Thyroid gland (tissue), 4 donors: ENCODE measurements around the gene FXYD5.

Source experiments
- POLR2A ChIP-seq, 2 donors: fragments of 450-650 bp; IDR thresholded peaks; one replicate each; pipeline ENCODE4 v1.6.1; 2017; ENCODE audit warnings: antibody characterized with exemption in 2 of 2, mild to moderate bottlenecking in 2 of 2, moderate library complexity in 1 of 2
- TF ChIP-seq, protein P1 (sequence below), 6 experiments: fragments of 200-600 bp in 3 of 6; fragments of 450-650 bp in 3 of 6; sonication (generic) in 3 of 6; IDR thresholded peaks; one replicate each; pipeline ENCODE4 v1.5.1; 2016 to 2019; ENCODE audit warnings: antibody characterized with exemption in 6 of 6, mild to moderate bottlenecking in 2 of 6, inconsistent platforms in 1 of 6, moderate library complexity in 1 of 6

- TF ChIP-seq, protein P1, sequence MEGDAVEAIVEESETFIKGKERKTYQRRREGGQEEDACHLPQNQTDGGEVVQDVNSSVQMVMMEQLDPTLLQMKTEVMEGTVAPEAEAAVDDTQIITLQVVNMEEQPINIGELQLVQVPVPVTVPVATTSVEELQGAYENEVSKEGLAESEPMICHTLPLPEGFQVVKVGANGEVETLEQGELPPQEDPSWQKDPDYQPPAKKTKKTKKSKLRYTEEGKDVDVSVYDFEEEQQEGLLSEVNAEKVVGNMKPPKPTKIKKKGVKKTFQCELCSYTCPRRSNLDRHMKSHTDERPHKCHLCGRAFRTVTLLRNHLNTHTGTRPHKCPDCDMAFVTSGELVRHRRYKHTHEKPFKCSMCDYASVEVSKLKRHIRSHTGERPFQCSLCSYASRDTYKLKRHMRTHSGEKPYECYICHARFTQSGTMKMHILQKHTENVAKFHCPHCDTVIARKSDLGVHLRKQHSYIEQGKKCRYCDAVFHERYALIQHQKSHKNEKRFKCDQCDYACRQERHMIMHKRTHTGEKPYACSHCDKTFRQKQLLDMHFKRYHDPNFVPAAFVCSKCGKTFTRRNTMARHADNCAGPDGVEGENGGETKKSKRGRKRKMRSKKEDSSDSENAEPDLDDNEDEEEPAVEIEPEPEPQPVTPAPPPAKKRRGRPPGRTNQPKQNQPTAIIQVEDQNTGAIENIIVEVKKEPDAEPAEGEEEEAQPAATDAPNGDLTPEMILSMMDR (IDR thresholded peaks at IDR 0.05), result no peak
- TF ChIP-seq POLR2A (IDR thresholded peaks at IDR 0.05), result no peak
Measured at GRCh38 chr19:35174226-35174625, 19.7 kb downstream of the FXYD5 start.
